HepG2 (cell line): ENCODE data around the gene ETS1. TPM values are rescaled to one million over a fixed set of nuclear protein-coding genes. Genes with fewer than 3 reads are reported as not detected.

Experiments used
- ATAC-seq: fragments of 200-7000 bp; cut with Tn5 transposase; 3 replicates; pipeline ENCODE4 v1.9.1; 2020; ENCODE audit warnings: mild to moderate bottlenecking, moderate library complexity
- BruUV-seq: library from RNA; stranded (reverse); fragments of 400-500 nt; replicated peaks from 2 replicates; lab custom pipeline; 2021; lab: Mats Ljungman, UMichigan
- CTCF ChIA-PET: fragments of 300-600 bp; formaldehyde crosslinking; extraction: SDS; loops from one replicate; lab custom pipeline; 2021; ENCODE audit warnings: low total read pairs, inconsistent platforms, low intra/inter-chr PET ratio; lab: Yijun Ruan, JAX
- POLR2A ChIA-PET: fragments of 350-600 bp; sonication (Branson Sonifier 250); formaldehyde crosslinking; loops from one replicate; lab custom pipeline; 2020; ENCODE audit warnings: antibody characterized with exemption, inconsistent platforms; lab: Yijun Ruan, JAX
- DNase-seq: peaks from one replicate; pipeline ENCODE4 v3.0.0-alpha.2; 2015; ENCODE audit warnings: low spot score
- FAIRE-seq: peaks from 3 replicates; lab custom pipeline; 2011; peaks lifted over from hg19 to GRCh38; lab: Jason Lieb, UNC
- H2AFZ ChIP-seq: one replicate; pipeline ENCODE4 v1.6.1; 2011; ENCODE audit warnings: low read length, inconsistent platforms
- H3K27ac ChIP-seq: fragments of 300-600 bp; 3 replicates; pipeline ENCODE4 v1.8.0; 2011; ENCODE audit warnings: mixed run types, mild to moderate bottlenecking, mixed read lengths, low read length, inconsistent platforms; ENCODE audit not compliant: insufficient read depth; ENCODE audit errors: extremely low read length
- H3K27me3 ChIP-seq, 2 experiments: fragments of 200-600 bp in 1 of 2; 2 replicates in 1 of 2; 3 replicates in 1 of 2; pipeline versions ENCODE4 v1.6.0 to v1.8.0; 2011; ENCODE audit warnings: low read length in 2 of 2, mild to moderate bottlenecking in 2 of 2, moderate library complexity in 2 of 2, inconsistent platforms in 1 of 2; ENCODE audit not compliant: insufficient read depth in 2 of 2, control insufficient read depth in 1 of 2
- H3K36me3 ChIP-seq, 2 experiments: fragments of 200-600 bp in 1 of 2; replicated peaks in 1 of 2; 2 replicates in 1 of 2; 3 replicates in 1 of 2; pipeline versions ENCODE4 v1.5.1 to v1.8.0; 2011; ENCODE audit warnings: low read length in 2 of 2, inconsistent platforms in 1 of 2; ENCODE audit not compliant: insufficient read depth in 2 of 2, control insufficient read depth in 1 of 2
- H3K4me1 ChIP-seq: 2 replicates; pipeline ENCODE4 v1.5.1; 2012; ENCODE audit warnings: low read length, inconsistent platforms; ENCODE audit not compliant: insufficient read depth
- H3K4me2 ChIP-seq: 2 replicates; pipeline ENCODE4 v1.6.0; 2011; ENCODE audit warnings: low read depth, low read length, inconsistent platforms
- H3K4me3 ChIP-seq, 3 experiments: fragments of 200-600 bp in 1 of 3; sonication (generic), shearing (Covaris generic) in 1 of 3; replicated peaks in 1 of 3; 2 replicates each; pipeline ENCODE4 v1.5.1; 2011 to 2016; ENCODE audit warnings: low read length in 3 of 3, inconsistent platforms in 2 of 3, low read depth in 2 of 3, mild to moderate bottlenecking in 2 of 3, control low read depth in 1 of 3, mixed read lengths in 1 of 3; ENCODE audit not compliant: insufficient read depth in 1 of 3
- H3K79me2 ChIP-seq: one replicate; pipeline ENCODE4 v1.6.1; 2011; ENCODE audit warnings: low read length, inconsistent platforms; ENCODE audit not compliant: insufficient read depth
- H3K9ac ChIP-seq: 2 replicates; pipeline ENCODE4 v1.6.0; 2011; ENCODE audit warnings: mild to moderate bottlenecking, low read depth, low read length, inconsistent platforms; ENCODE audit not compliant: insufficient read depth
- H3K9me3 ChIP-seq: 2 replicates; pipeline ENCODE4 v1.5.1; 2012; ENCODE audit warnings: mild to moderate bottlenecking, low read length
- H4K20me1 ChIP-seq: 2 replicates; pipeline ENCODE4 v1.6.0; 2011; ENCODE audit warnings: inconsistent platforms, mild to moderate bottlenecking, low read length, moderate library complexity; ENCODE audit not compliant: insufficient read depth
- EHMT2 ChIP-seq: fragments of 200-600 bp; sonication (generic); IDR thresholded peaks from 2 replicates; pipeline ENCODE4 v1.7.0; 2017; ENCODE audit warnings: antibody characterized with exemption, low read depth, low read length, borderline replicate concordance
- GLMP ChIP-seq: sonication (generic); formaldehyde crosslinking; IDR thresholded peaks from 2 replicates; pipeline ENCODE4 v1.9.0; 2021; ENCODE audit warnings: missing genetic modification reagents, mild to moderate bottlenecking, borderline replicate concordance
- HDAC1 ChIP-seq: sonication (generic); formaldehyde crosslinking; IDR thresholded peaks from 2 replicates; pipeline ENCODE4 v1.5.1; 2020; ENCODE audit warnings: mild to moderate bottlenecking, missing genetic modification reagents
- IKZF1 ChIP-seq: fragments of 450-650 bp; IDR thresholded peaks from 2 replicates; pipeline ENCODE4 v1.7.1; 2016
- KLF11 ChIP-seq: IDR thresholded peaks from 2 replicates; pipeline ENCODE4 v1.6.1; 2016; ENCODE audit warnings: missing compliant biosample characterization
- SIN3B ChIP-seq: fragments of 150-350 bp; IDR thresholded peaks from 2 replicates; pipeline ENCODE4 v1.6.1; 2014; ENCODE audit warnings: low read length
- ZNF282 ChIP-seq: fragments of 450-650 bp; IDR thresholded peaks from 2 replicates; pipeline ENCODE4 v1.6.1; 2018; ENCODE audit not compliant: partially characterized antibody
- ZNF709 ChIP-seq: sonication (generic); formaldehyde crosslinking; IDR thresholded peaks from 2 replicates; pipeline ENCODE4 v1.5.0; 2020; ENCODE audit warnings: mild to moderate bottlenecking, missing genetic modification reagents
- WGBS: methylation state at CpG from one replicate; pipeline ENCODE4 v1.1.6; 2017; ENCODE audit warnings: low lambda C conversion rate; 5-methylcytosine and 5-hydroxymethylcytosine counted together
- in situ Hi-C: cut with HindIII; loops from 2 replicates; pipeline ENCODE4 v1.10.0; 2017; ENCODE audit warnings: low pct_unique_long_range_greater_than_20kb; ENCODE audit not compliant: extremely low pct_ligation_motif_present
- intact Hi-C: fragments of 100-400 bp; cut with micrococcal nuclease; formaldehyde crosslinking; loops from one replicate; pipeline ENCODE4 v1.10.0; 2022; ENCODE audit not compliant: unreplicated experiment
- polyA plus RNA-seq, 8 experiments: library from polyadenylated mRNA; depleted of rRNA in 3 of 8; stranded (reverse) in 7 of 8; unstranded in 1 of 8; fragments of >200 nt; fragmentation: Illumina TruSeq in 4 of 8; extraction: Trizol in 4 of 8; gene quantifications; 2 replicates each; pipeline versions ENCODE4 v1.2.1 to v1.2.3, GENCODE V29; 2011 to 2016; ENCODE audit warnings: low read depth in 4 of 8, missing spikeins in 1 of 8, mixed read lengths in 1 of 8; ENCODE audit not compliant: insufficient read depth in 1 of 8
- total RNA-seq, 5 experiments: library from RNA; depleted of rRNA; stranded (reverse); fragments of >200 nt; fragmentation: Illumina TruSeq; extraction: Trizol; gene quantifications; 2 replicates each; pipeline ENCODE4 v1.2.3, GENCODE V29; 2016; ENCODE audit warnings: low read depth in 1 of 5
- TF ChIP-seq, protein P1 (sequence below): sonication (generic); formaldehyde crosslinking; IDR thresholded peaks from 2 replicates; pipeline ENCODE4 v1.4.0; 2020; ENCODE audit warnings: missing genetic modification reagents, mild to moderate bottlenecking, borderline replicate concordance

The ETS1 gene
- total and polyA plus RNA-seq, 2 of the 13 experiments (the other 11 are each of a cell fraction or from before 2014, with no cell fraction given), result 0.18 to 0.34 TPM

GRCh38 chr11:128515086-128515485 lies 72.3 kb downstream of the ETS1 start:
- H3K9ac ChIP-seq, result no peak overlapping the region
- H4K20me1 ChIP-seq, result no peaks in the 10 kb centered on the region
- H3K36me3 ChIP-seq, result no peaks in the 10 kb centered on the region
- no peak overlapping the region for H3K4me3 ChIP-seq
- ATAC-seq (no peak), FAIRE-seq (no peak), DNase-seq (no peak)
- H3K79me2 ChIP-seq, result no peaks in the 10 kb centered on the region
- TF ChIP-seq GLMP (CRISPR knock-in tag), result no peak
- no peak for TF ChIP-seq IKZF1
- TF ChIP-seq, protein P1, sequence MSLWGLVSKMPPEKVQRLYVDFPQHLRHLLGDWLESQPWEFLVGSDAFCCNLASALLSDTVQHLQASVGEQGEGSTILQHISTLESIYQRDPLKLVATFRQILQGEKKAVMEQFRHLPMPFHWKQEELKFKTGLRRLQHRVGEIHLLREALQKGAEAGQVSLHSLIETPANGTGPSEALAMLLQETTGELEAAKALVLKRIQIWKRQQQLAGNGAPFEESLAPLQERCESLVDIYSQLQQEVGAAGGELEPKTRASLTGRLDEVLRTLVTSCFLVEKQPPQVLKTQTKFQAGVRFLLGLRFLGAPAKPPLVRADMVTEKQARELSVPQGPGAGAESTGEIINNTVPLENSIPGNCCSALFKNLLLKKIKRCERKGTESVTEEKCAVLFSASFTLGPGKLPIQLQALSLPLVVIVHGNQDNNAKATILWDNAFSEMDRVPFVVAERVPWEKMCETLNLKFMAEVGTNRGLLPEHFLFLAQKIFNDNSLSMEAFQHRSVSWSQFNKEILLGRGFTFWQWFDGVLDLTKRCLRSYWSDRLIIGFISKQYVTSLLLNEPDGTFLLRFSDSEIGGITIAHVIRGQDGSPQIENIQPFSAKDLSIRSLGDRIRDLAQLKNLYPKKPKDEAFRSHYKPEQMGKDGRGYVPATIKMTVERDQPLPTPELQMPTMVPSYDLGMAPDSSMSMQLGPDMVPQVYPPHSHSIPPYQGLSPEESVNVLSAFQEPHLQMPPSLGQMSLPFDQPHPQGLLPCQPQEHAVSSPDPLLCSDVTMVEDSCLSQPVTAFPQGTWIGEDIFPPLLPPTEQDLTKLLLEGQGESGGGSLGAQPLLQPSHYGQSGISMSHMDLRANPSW (CRISPR knock-in tag), result no peak
- TF ChIP-seq ZNF709 (CRISPR knock-in tag), result no peak
- TF ChIP-seq ZNF282, result no peak
- TF ChIP-seq EHMT2, result no peak
- TF ChIP-seq KLF11 (CRISPR knock-in tag), result no peak
- TF ChIP-seq SIN3B, result no peak
- TF ChIP-seq HDAC1 (CRISPR knock-in tag), result no peak
- intact Hi-C loops (no loop called here), in situ Hi-C loops (no loop called here)
- H3K4me2 ChIP-seq, result no peak overlapping the region
- CTCF ChIA-PET, result no interaction called here
- no peaks in the 10 kb centered on the region for H3K4me1 ChIP-seq
- POLR2A ChIA-PET, result no interaction called here
- H3K27ac ChIP-seq, result no peak overlapping the region
- H2AFZ ChIP-seq, result no peak overlapping the region
- no peaks in the 10 kb centered on the region for H3K27me3 ChIP-seq
- no TSS peak for BruUV-seq
- H3K9me3 ChIP-seq, result no peaks in the 10 kb centered on the region
- WGBS, result 50% methylated on average over 6 of the region's 6 CpGs
